Tibial nerve (tissue), 4 donors: ENCODE data around the gene PHRF1. TPM values are rescaled to one million over a fixed set of nuclear protein-coding genes. Genes with fewer than 3 reads are reported as not detected.
A peak's percentile ranks its signal among the peaks of the same experiment; 100 is the strongest.

Experiments used
- DNase-seq, 2 donors: peaks; one replicate each; pipeline ENCODE4 v3.0.0-alpha.2; 2019; ENCODE audit warnings: low spot score in 2 of 2
- H3K27ac ChIP-seq, 4 donors: fragments of 200-600 bp; sonication (generic) in 3 of 4; one replicate each; pipeline ENCODE4 v1.5.1; 2017 to 2019; ENCODE audit warnings: mild to moderate bottlenecking in 1 of 4
- H3K27me3 ChIP-seq, 2 donors: fragments of 200-600 bp; sonication (generic) in 1 of 2; one replicate each; pipeline versions ENCODE4 v1.5.1 to v1.6.0; 2017 to 2019
- H3K36me3 ChIP-seq, 3 donors: fragments of 200-600 bp; sonication (generic); one replicate each; pipeline ENCODE4 v1.5.1; 2018 to 2019
- H3K4me1 ChIP-seq, 4 donors: fragments of 200-600 bp; sonication (generic) in 3 of 4; one replicate each; pipeline ENCODE4 v1.5.1; 2017 to 2019
- H3K4me3 ChIP-seq, 4 donors: fragments of 200-600 bp; sonication (generic) in 3 of 4; one replicate each; pipeline ENCODE4 v1.5.1; 2017 to 2019; ENCODE audit warnings: mild to moderate bottlenecking in 1 of 4, moderate library complexity in 1 of 4
- H3K9me3 ChIP-seq, 4 donors: fragments of 200-600 bp; sonication (generic) in 3 of 4; one replicate each; pipeline ENCODE4 v1.5.1; 2017 to 2019
- EP300 ChIP-seq, 2 donors: sonication (generic); formaldehyde crosslinking; IDR thresholded peaks; one replicate each; pipeline ENCODE4 v1.6.1; 2017; ENCODE audit warnings: antibody characterized with exemption in 2 of 2, mild to moderate bottlenecking in 1 of 2
- POLR2A ChIP-seq, 2 donors: fragments of 450-650 bp; IDR thresholded peaks; one replicate each; pipeline ENCODE4 v1.6.1; 2017; ENCODE audit warnings: antibody characterized with exemption in 2 of 2, mild to moderate bottlenecking in 2 of 2, moderate library complexity in 2 of 2
- WGBS, 2 donors: methylation state at CpG; one replicate each; pipeline ENCODE4 v1.1.5; 2018; 5-methylcytosine and 5-hydroxymethylcytosine counted together
- total RNA-seq, 4 donors: library from RNA; depleted of rRNA; stranded (reverse); fragments of >200 nt; gene quantifications; one replicate each; pipeline ENCODE4 v1.1.0, GENCODE V29; 2016
- TF ChIP-seq, protein P1 (sequence below), 5 experiments: fragments of 200-600 bp in 3 of 5; fragments of 450-650 bp in 2 of 5; sonication (generic) in 3 of 5; IDR thresholded peaks; one replicate each; pipeline ENCODE4 v1.5.1; 2016 to 2019; ENCODE audit warnings: antibody characterized with exemption in 5 of 5, mild to moderate bottlenecking in 3 of 5, moderate library complexity in 2 of 5

The PHRF1 gene
- total RNA-seq, 4 donors from 2014 or later = 27.1 to 49.2 (median 34.9) TPM

DNA sequence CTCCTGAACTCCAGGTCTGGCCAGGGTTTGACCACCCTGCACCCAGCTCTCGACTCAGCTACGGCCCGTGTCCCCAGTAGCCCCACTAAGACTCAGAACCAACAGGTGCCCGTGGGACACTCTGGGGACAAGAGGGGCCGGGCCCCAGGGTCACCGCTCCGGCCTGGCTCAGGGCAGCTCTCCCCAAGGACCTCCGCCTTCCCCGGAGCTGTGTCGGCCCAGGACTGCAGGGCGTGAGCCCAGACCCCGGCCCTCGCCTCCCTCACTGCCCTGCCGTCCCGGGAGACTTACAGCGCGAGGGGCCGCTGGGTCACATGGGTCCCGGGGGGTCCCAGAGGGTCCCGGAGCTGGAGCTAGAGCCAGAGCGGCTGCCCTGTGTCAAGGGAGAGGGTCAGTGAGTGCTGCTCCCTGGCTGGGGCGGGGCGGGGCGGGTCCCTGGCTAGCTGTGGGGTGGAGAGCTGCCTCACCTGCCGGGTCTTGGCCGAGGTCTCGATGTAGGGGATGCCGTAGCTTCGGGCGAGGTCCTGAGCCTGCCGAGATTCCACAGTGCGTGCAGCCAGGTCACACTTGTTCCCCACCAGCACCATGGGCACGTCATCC lies 43.2 kb upstream of the PHRF1 start:
- H3K27me3 ChIP-seq = no peaks in the 10 kb centered on the region
- H3K27ac ChIP-seq = no peak overlapping the region
- no peak for DNase-seq
- no peaks in the 10 kb centered on the region for H3K9me3 ChIP-seq
- peaks cover 0 to 42% (median 0%) of the 10 kb centered on the region in 3 donors for H3K36me3 ChIP-seq
- no peak overlapping the region for H3K4me3 ChIP-seq
- 86 to 91% methylated on average over 9 to 33 of the region's 33 CpGs for WGBS, 2 donors
- H3K4me1 ChIP-seq = peaks cover 0 to 46% (median 31%) of the 10 kb centered on the region in 4 donors
- TF ChIP-seq, protein P1, sequence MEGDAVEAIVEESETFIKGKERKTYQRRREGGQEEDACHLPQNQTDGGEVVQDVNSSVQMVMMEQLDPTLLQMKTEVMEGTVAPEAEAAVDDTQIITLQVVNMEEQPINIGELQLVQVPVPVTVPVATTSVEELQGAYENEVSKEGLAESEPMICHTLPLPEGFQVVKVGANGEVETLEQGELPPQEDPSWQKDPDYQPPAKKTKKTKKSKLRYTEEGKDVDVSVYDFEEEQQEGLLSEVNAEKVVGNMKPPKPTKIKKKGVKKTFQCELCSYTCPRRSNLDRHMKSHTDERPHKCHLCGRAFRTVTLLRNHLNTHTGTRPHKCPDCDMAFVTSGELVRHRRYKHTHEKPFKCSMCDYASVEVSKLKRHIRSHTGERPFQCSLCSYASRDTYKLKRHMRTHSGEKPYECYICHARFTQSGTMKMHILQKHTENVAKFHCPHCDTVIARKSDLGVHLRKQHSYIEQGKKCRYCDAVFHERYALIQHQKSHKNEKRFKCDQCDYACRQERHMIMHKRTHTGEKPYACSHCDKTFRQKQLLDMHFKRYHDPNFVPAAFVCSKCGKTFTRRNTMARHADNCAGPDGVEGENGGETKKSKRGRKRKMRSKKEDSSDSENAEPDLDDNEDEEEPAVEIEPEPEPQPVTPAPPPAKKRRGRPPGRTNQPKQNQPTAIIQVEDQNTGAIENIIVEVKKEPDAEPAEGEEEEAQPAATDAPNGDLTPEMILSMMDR (IDR thresholded peaks at IDR 0.05) = no peak
- no peak for TF ChIP-seq POLR2A (IDR thresholded peaks at IDR 0.05)
- no peak for TF ChIP-seq EP300 (IDR thresholded peaks at IDR 0.05)

DNA sequence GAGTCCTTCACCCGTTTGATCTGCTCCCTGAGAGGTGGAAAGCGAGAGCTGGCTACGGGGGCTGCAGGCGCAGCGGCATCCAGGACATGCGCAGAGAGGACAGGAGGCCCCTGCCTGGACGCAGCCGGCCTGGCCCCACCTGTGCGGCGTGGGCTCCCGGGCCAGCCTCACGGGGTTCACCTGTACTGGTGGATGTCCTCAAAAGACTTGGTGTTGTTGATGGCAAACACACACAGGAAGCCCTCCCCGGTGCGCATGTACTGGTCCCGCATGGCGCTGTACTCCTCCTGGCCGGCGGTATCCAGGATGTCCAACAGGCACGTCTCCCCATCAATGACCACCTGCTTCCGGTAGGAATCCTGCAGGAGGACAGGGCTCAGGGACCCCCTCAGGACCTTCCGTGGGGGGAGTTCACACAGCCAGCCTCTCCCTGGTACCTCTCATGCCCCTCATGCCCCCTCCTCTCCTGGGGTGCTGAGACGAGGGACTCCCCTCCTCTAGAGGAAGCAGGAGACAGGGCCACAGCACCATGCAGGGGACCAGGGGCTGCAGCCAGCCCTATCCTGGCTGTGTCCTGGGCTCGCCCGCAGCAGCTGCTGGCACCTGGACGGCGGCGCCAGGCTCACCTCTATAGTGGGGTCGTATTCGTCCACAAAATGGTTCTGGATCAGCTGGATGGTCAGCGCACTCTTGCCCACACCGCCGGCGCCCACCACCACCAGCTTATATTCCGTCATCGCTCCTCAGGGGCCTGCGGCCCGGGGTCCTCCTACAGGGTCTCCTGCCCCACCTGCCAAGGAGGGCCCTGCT lies 42.5 kb upstream of the PHRF1 start:
- no peaks in the 10 kb centered on the region for H3K27me3 ChIP-seq
- TF ChIP-seq EP300 (IDR thresholded peaks at IDR 0.05) = no peak
- TF ChIP-seq, protein P1 (IDR thresholded peaks at IDR 0.05) = no peak
- no peak for TF ChIP-seq POLR2A (IDR thresholded peaks at IDR 0.05)
- peaks cover 0 to 46% (median 31%) of the 10 kb centered on the region in 4 donors for H3K4me1 ChIP-seq
- H3K9me3 ChIP-seq = no peaks in the 10 kb centered on the region
- DNase-seq = no peak
- peak overlapping the region in 1 of 4 donors; percentile 83 for H3K27ac ChIP-seq
- H3K4me3 ChIP-seq = peak overlapping the region in 3 of 4 donors; percentile 72 to 93 (median 74)
- peaks cover 0 to 42% (median 0%) of the 10 kb centered on the region in 3 donors for H3K36me3 ChIP-seq
- 91 to 94% methylated on average over 19 to 37 of the region's 37 CpGs for WGBS, 2 donors

DNA sequence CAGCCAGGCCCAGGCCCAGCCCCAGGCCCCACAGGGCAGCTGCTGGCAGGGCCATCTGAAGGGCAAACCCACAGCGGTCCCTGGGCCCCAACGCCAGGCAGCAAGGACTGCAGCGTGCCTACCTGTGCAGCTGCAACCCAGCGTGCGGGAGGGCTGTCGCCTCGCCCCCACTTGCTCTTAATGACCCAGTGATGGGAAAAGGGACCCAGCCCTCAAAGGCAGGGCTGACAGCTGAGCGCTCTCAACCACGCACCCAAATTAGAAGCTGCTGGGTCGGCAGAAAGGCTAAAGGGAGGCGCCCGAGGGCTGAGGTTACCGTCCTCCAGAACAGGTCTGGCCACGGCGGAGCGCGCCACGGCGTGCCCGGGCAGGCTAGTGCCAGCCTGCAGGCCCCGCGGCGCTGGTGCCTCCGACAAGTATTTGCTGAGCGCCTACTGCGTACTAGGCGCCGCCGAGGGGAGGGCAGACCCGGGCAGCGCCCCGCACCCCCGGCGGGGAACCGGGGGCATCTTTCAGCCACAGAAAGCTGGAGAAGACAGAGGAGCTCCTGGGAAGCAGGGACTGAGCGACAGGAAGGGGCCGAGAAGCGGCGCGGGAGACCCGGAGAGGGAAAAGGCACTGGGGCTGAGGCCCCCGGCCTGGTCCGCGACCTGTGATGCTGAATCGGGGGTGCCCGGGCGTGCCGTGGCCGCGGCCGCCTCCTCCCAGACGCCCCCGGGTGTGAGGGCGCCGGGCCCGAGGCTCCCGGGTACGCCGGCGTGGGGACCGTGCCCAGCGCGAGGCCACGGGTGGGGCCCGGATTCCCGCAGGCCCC lies 41.7 kb upstream of the PHRF1 start:
- Histone ChIP-seq H3K4me3 (peak overlapping the region; percentile 51 to 93 (median 73)), H3K9me3 (no peaks in the 10 kb centered on the region), H3K4me1 (peaks cover 0 to 46% (median 31%) of the 10 kb centered on the region in 4 donors), H3K27me3 (no peaks in the 10 kb centered on the region), H3K36me3 (peaks cover 0 to 39% (median 0%) of the 10 kb centered on the region in 3 donors), H3K27ac (peak overlapping the region in 3 of 4 donors; percentile 50 to 83 (median 78))
- TF ChIP-seq EP300 (IDR thresholded peaks at IDR 0.05) (no peak), POLR2A (IDR thresholded peaks at IDR 0.05) (no peak)
- TF ChIP-seq, protein P1 (IDR thresholded peaks at IDR 0.05) = no peak
- 4 to 6% methylated on average over 26 to 35 of the region's 66 CpGs for WGBS, 2 donors
- no peak for DNase-seq

DNA sequence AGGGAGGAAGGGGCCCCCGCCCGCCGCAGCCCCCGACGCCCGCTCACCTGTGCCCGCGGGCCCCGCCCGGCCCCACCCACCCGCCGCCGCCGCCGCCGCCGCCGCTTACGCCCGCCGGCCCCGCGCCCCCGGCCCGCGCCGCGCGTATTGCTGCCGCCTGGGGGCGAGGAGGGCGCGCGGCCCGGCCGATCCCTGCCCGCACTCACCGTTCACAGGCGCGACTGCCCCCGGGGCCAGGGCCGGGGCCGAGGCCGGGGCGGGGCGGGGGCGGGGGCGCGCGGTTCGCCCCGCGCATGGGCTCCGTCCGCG lies 41.1 kb upstream of the PHRF1 start:
- H3K4me3 ChIP-seq = peak overlapping the region in 3 of 4 donors; percentile 51 to 93 (median 74)
- H3K36me3 ChIP-seq = peaks cover 0 to 34% (median 0%) of the 10 kb centered on the region in 3 donors
- peaks cover 0 to 46% (median 31%) of the 10 kb centered on the region in 4 donors for H3K4me1 ChIP-seq
- peak overlapping the region in 2 of 4 donors; percentile 78 to 83 for H3K27ac ChIP-seq
- H3K27me3 ChIP-seq = no peaks in the 10 kb centered on the region
- TF ChIP-seq, protein P1 (IDR thresholded peaks at IDR 0.05) = no peak
- TF ChIP-seq EP300 (IDR thresholded peaks at IDR 0.05) = no peak
- TF ChIP-seq POLR2A (IDR thresholded peaks at IDR 0.05) = no peak
- no CpG with 5 or more reads among the region's 56 CpGs for WGBS, 2 donors
- no peak for DNase-seq
- H3K9me3 ChIP-seq = no peaks in the 10 kb centered on the region
